ENCODE measurements around the gene SHC3.

Gene SHC3

DNA sequence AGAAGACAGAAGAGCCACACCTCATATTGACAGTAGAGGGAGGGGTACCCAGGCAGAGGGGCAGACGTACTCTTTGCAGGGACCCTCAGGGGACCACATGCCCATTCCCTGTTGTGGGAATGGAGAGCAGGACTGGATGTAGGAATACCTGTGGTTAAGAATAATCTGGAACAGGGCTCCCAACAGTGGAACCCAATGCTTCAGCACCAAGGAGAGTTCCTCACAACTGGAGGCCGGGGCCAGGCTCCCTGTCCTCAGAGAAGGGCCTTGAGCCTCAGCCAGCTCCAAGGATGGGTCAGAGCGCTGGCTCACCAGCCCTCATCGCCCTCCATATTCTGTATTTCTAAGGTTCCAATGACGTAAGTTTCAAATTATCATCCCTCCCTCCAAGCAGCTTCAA is 7.4 kb upstream of the SHC3 start:
- no peak for DNase-seq (ENCODE audit: low read depth)

- DNase-seq (ENCODE audit: low read depth) = no peak
These were observed 4.5 kb upstream of the SHC3 start for GRCh38 chr9:89183146-89183545.

- no peak for DNase-seq (ENCODE audit: low read depth)
These were observed 3.8 kb upstream of the SHC3 start for GRCh38 chr9:89182369-89182768.

GRCh38 chr9:89179895-89180734 is 1.5 kb upstream of the SHC3 start:
- DNase-seq (ENCODE audit: low read depth) = peak; percentile 89

GRCh38 chr9:89179540-89179894 is 899 bp upstream of the SHC3 start:
- no peak for DNase-seq (ENCODE audit: low read depth)

GRCh38 chr9:89178830-89179539 is 367 bp upstream of the SHC3 start:
- DNase-seq (ENCODE audit: low read depth) = no peak

DNA sequence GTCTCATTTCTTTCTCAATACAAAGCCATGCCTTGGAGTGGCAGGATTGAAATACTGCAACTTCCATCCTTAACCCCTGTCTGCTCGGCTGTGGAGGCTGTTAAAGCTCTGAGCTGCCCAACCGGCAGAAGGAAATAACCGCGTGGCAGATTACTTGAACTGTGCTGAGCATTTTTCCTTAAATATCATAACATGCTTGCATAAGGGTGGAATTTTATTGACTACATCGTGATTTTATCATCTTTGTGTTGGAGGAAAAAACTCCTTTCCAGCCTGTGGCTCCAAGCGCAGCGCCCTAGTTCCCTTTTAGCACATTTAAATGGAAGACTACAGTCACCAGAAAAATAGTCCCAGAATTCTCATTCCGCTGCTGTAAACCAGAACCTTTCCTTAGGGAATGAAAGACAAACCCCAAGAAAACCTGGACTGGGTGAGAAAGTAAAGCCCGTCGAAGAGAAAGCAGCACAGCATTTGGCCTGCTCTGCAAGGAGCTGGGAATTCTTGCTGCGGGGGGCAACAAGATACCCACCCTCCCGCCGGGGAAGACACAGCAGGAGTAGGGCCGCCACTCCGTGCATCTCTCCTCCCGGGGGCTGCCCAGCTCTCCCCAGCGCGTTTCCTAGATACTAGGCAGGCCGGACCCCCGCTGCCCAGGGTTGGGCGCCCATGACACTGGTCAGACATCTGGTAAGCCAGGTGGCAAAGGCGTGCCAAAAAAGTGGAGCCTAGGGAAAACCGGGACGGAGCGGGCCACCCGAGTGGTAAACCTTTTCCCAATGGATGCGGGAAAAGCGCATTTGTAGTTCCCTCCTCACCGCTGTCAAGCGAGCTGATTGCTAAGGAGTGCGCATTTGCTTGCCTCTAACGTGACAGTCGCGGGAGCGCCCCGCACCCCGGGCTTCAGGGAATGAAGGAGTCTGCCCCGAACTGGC is 1.3 kb downstream of the SHC3 start:
- DNase-seq (ENCODE audit: low read depth) = no peak

DNA sequence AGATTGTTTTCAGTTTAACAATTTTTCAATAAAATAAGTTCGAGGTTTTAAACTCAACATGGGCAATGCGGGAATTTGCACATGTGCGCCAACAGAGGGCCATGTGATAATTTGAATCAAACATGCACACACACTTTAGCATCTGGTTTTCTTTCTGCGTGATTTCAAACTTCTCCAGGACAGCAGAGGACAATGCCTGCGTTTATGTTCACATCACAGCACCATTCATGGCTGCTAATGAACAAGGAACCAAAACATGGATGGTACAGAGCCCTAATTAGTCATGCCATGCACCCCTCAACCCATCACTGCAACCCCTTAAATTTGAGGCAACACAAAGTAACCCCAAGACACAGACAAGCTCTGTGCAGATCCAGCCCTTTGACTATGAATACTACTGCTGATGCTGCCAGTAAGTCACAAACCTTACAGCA is 2.8 kb downstream of the SHC3 start:
- no peak for DNase-seq (ENCODE audit: low read depth)

DNA sequence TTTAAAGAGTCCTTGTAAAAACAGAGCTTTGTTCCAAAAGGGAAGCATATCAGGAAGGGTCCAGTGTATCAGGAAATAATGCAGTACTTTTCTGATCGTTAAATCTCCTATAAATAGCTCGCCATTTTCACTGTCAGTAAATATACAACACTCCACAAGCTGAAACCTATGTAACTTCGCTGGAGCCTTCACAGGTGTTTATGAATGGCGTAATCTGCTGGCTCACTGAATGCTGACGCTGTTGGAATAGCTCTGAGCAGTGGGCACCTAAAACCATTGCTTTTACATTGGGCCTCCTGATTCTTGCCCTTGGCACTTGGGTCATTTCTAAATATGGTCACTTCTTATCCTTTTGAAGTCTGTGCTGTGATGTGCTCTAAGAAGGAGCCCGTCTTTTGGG is 4.3 kb downstream of the SHC3 start:
- DNase-seq (ENCODE audit: low read depth) = no peak

GRCh38 chr9:89173072-89173471 is 5.5 kb downstream of the SHC3 start:
- DNase-seq (ENCODE audit: low read depth) = no peak

DNA sequence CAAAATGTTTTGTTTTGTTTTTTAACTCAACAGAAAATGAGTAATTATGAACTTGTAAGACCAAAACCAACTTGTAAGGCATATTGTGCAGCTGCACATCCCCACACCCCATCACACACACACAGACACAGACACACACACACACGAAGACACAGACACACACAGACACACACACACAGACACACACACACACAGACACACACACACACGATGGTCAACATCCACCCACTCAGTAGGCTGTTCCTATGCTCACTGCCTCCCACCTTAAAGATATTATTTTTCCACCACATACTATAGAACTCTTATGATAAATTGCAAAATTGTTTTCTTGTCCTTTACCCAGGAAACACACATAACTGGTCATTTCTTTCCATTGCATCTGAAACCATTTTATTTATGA is 6.2 kb downstream of the SHC3 start:
- DNase-seq (ENCODE audit: low read depth) = no peak

GRCh38 chr9:89171693-89172092 is 6.9 kb downstream of the SHC3 start:
- no peak for DNase-seq (ENCODE audit: low read depth)

DNA sequence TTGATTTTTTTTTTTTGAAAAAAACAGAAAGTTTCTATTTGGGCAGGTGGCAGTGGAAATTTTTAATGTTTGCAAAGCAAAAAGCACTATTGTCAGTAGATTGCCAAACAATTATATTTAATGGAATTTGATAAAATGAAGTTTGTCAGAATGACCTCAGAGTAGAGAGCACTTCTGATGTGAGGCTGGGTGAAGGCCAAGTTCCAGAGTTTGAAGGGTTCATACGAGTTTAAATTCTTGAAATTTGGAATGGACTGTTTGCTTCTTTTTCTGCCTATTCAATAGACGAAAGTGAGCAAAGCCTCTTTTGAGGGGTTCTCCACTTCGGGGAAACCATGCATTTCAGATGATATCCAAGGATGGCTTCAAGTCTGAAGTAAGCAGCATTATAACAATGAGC is 7.4 kb downstream of the SHC3 start:
- DNase-seq (ENCODE audit: low read depth) = no peak

DNA sequence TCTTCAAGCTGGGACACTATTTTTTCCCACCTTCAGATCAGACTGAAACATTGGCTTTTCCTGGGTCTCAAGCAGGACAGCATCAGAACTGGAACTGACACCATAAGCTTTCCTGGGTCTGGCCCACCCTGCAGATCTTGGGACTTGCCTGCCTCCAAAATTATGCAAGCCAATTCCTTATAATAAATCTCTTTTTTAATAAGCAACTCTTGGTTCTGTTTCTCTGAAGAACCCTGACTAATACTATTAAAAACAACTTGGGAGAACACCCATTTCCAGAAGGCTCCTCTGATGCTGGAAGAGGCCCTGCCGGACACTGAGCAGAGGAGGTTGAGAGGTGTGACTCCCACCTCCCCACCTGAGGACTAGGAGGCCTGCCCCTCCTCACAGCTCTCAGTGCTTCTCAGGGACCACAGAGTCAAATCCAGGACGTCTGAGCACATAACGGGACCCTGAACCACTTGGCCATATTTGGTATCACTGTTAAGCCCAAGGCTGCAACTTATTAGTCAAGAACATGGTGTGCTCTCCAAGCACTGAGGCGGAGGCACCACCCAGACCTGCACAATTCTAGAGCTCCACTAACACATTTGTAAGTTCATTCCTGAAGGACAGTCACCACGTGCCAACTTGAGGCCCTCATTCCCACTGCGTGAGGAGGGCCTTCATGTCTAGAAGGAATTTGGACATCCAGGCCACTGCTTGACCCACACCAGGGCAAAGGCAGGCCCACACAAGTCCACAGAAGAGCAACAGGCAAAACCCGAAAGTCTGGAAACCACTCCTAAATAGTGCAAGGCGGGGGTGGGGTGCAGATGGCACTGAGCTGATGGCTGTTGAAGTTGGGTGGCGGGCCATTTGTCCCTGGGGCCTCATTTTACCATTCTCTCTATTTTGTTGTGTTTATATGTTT is 9.5 kb downstream of the SHC3 start:
- no peak for DNase-seq (ENCODE audit: low read depth)

- DNase-seq (ENCODE audit: low read depth) = no peak
These were observed 10.8 kb downstream of the SHC3 start for GRCh38 chr9:89167788-89168187.

DNA sequence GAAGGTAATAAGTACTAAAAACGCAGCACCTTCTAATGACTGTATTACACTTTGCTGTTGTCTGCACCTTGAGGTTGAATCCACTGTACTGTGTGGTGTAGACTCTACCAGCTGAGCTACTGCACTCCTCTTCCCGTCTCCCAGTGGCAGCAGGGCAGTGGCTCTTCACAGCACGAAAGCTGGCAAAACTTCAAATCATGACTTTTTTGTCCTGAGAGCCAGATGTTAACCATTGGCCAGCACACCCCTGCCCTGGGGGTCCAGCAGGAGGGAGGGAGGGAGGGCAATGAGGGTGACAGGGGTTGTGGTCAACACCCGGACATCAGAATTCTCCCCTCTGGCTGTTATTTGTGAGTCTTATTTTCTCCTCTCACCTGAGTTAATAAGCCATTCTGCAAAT is 11.8 kb downstream of the SHC3 start:
- no peak for DNase-seq (ENCODE audit: low read depth)

- no peak for DNase-seq (ENCODE audit: low read depth)
These were observed 12.7 kb downstream of the SHC3 start for GRCh38 chr9:89165880-89166279.

GRCh38 chr9:89165341-89165740 is 13.3 kb downstream of the SHC3 start:
- no peak for DNase-seq (ENCODE audit: low read depth)

DNA sequence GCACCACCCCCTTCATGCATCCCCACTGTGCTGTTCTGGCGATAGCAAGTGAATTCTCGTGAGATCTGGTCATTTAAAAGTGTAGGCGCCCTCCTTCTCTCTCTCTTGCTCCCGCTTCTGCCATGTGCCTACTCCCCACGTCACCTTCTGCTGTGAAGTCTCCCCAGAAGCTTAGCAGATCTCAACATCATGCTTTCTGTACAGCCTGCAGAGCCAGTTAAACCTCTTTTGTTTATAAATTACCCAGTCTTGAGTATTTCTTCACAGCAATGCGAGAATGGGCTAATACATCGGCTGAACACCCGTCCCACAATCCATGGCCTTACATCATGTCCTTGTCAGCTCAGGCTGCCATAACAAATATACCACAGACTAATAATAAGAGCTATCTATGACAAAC is 17.4 kb downstream of the SHC3 start:
- no peak for DNase-seq (ENCODE audit: low read depth)

GRCh38 chr9:89160806-89161205 is 17.8 kb downstream of the SHC3 start:
- DNase-seq (ENCODE audit: low read depth) = no peak

- DNase-seq (ENCODE audit: low read depth) = peak; percentile 17
These were observed 23.8 kb downstream of the SHC3 start for GRCh38 chr9:89154651-89155336.
